ENCODE data around the gene ATXN1L.
"Not testable (repeated sequence)": the region's sequence is repeated elsewhere in the genome, so short reads cannot be mapped to it uniquely, and the experiment has no call there.

Gene ATXN1L

GRCh38 chr16:71852158-71852557 is 6.4 kb downstream of the ATXN1L start:
- no peak for DNase-seq (ENCODE audit: low spot score)

GRCh38 chr16:71852561-71852960 is 6.8 kb downstream of the ATXN1L start:
- DNase-seq (ENCODE audit: low spot score): no peak

GRCh38 chr16:71853413-71853812 is 7.6 kb downstream of the ATXN1L start:
- DNase-seq (ENCODE audit: low spot score): no peak

- DNase-seq (ENCODE audit: low spot score): no peak
Observed at GRCh38 chr16:71854369-71854948, 8.7 kb downstream of the ATXN1L start.

- DNase-seq (ENCODE audit: low spot score): no peak
Observed at GRCh38 chr16:71855937-71856662, 10.3 kb downstream of the ATXN1L start.

DNA sequence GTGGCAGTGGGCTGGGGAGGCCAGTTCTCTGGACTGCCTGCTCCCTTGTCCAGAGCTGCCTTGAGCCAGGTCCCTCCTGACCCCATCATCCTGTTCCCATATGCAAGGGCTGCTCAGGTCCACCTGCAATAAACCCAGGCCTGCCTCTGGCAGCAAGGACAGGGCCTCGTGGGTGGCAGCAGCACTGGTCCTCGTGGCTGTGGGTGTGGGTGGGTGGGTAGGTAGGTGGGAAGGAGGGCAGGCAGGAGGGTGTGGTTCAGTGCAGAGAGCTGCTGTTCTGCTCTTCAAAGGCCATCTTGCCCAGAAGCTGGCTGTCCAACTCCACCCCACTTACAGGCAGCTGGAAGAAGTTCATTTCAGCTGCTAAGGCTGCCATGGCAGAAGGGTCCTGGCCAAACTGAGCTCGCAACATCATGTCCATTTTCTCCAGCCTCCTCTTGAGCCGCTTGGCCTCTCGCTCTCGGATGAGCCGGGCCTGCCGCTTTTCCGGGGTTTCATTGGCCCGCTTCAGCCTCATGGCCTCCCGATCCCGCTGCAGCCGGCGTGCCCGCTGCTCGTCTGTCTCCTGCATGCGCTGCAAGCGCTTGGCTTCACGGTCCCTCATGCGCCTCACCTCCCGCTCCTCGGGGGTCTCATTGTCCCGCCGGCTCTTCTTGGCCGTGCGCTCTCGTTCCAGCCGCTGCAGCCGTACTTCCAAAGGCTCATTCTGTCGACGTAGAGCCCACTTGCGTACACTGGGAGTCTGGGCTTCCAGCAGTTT is 14.2 kb downstream of the ATXN1L start:
- no peak for DNase-seq (ENCODE audit: low spot score)

DNA sequence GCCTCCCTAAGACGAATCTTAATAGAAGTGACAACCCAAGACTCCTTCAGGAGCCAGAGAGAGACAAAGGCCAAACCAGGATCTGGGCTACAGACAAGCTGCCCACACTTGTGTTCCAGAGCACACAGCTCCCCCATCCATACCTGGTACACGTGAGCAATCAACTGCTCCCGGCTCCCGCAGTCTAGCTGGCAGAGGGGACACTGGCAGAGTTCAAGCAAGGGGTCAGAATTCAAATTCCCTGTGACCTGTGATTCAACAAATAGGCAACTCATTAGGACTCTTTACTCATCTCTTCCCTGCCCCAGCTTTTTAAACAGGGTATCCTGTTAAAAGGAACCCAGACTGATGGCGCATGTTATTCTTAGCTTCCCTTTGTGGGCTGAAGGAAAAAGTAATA is 18.2 kb downstream of the ATXN1L start:
- DNase-seq (ENCODE audit: low spot score): no peak

DNA sequence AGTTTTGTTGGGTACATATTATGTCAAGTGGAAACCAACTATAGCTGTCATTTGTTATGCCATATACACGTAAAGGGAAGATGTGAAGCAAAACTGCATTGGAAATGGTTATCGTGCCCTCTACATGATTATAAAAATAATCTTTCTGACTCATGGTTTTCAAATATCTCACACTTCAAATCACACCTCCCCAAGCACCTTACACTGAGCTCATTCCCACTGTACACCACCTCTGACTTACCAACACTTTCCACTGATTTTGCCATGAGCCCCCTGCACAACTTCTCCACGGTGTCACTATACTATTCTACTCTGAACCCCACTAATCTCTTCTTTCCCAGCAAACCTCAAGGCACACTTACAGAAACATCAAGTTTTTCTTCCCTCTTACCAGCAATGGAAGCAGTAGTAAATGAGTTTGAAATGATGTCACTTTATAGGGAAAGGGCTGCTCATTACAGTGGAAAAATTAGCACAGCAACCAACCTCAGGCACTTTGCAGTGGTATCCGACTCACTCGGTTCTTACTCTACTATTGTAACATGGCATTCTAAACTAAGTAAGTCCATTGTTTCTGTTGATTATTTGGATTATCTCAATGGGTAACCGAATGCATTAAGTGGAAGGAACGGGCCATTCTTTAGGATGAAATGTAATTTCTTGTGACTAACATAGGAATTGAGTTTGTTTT is 19.5 kb downstream of the ATXN1L start:
- no peak for DNase-seq (ENCODE audit: low spot score)

DNA sequence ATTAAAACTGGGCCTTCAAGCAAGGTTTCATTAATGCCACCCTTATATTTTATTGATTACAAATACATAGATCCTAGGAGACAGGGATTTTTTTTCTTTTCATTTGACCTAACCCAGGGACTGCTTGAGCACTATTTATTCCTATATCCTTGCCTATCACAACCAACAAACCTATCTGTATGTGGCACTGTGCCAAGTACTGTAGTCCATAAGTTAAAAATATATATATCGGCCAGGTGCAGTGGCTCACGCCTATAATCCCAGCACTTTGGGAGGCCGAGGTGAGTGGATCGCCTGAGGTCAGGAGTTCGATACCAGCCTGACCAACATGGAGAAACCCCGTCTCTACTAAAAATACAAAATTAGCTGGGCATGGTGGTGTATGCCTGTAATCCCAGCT is 21.4 kb downstream of the ATXN1L start:
- DNase-seq (ENCODE audit: low spot score): not testable (repeated sequence)

GRCh38 chr16:71867939-71868338 is 22.2 kb downstream of the ATXN1L start:
- DNase-seq (ENCODE audit: low spot score): no peak

GRCh38 chr16:71869089-71869488 is 23.3 kb downstream of the ATXN1L start:
- DNase-seq (ENCODE audit: low spot score): no peak

- DNase-seq (ENCODE audit: low spot score): no peak
Observed at GRCh38 chr16:71870818-71871217, 25.0 kb downstream of the ATXN1L start.

- no peak for DNase-seq (ENCODE audit: low spot score)
Observed at GRCh38 chr16:71873199-71873598, 27.4 kb downstream of the ATXN1L start.

DNA sequence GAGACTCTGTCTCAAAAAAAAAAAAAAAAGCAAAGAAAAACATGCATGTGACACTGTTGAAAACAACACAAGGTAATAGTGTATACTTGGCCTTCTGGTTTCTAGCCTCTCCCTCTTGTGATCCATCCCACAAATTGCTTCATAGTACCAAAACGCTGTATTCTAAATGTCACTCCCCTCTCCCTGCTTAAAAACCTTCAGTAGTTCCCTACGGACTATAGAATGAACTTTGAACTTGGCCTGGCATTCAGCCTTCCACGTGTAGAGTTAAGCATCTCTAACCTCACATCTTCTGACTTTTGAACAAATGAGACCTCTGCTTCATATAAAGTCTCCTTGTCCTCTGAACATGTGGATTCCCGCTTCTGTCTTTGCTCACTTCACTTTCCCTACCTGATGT is 33.1 kb downstream of the ATXN1L start:
- DNase-seq (ENCODE audit: low spot score): no peak

DNA sequence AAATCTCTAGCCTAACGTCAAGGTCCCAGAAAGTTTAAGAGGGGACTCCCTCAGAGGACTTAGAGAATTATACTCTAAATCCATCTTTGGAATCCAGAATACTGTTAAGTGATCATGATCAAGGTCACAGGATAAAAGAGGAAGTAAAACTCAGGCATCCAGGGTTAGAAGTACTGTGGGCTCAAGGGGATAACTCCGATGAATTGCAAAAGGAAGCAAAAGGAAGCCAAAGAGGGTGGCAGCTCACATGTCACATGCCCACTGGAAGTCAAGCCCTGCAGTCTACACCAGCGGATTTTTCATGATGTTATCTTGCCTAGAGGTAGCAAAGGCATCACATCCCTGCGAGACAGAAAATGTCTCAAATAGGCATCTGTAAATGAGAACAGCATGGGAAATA is 34.4 kb downstream of the ATXN1L start:
- DNase-seq (ENCODE audit: low spot score): no peak

DNA sequence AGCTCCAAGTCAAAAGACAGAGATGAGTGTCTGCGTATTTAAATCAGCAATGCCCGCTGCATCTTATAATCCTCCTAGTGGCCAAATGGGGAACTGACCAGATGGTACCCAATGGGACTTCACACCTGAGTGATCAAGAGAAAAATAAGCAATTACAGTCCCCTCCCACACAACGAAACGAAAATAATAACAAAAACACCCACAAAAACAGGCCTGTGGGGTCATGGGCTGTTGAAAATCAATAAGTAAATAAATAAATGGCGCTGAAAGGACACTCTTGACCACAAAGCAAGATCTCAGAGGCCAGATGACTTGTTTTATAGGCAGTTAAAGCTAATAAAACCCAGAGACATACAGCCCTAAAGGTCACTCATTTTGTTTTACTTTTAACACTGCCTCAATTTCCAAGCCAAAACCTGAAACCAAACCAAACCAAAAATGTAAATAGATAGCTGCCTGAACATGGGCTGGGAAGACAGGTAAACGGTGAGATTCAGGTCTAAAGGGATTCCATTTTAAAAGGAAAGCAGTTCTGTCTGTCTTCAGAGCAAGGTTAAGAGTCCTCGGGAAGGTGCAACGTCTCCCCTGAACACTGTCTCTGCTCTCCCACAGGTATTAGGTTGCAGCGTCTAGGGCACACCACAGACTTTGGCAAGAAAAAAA is 36.9 kb downstream of the ATXN1L start:
- peak; percentile 65 for DNase-seq (ENCODE audit: low spot score)

GRCh38 chr16:71883168-71883848 is 37.5 kb downstream of the ATXN1L start:
- DNase-seq (ENCODE audit: low spot score): peak; percentile 76

- DNase-seq (ENCODE audit: low spot score): peak; percentile 97
Observed at GRCh38 chr16:71883849-71884638, 38.3 kb downstream of the ATXN1L start, which contains the start of gene ZNF821. Gene ZNF821 (minus strand): TSS chr16:71884182. CDS start chr16:71879946, 4,236 bp downstream.

GRCh38 chr16:71885261-71885650 is 39.5 kb downstream of the ATXN1L start:
- no peak for DNase-seq (ENCODE audit: low spot score)

DNA sequence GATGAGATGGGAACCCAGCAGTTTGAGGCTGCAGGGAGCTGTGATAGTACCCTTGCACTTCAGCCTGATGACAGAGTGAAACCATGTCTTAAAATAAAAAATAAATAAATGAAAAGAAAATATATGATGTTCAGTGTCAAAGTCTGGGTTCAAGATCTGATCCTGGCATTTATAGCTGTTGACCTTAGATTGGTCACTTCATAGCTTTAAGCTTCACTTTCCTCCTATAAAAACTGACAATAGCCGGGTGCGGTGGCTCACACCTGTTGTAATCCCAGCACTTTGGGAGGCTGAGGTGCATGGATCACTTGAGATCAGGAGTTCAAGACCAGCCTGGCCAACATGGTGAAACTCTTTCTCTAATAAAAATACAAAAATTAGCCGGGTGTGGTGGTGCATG is 43.4 kb downstream of the ATXN1L start:
- no peak for DNase-seq (ENCODE audit: low spot score)

- DNase-seq (ENCODE audit: low spot score): no peak
Observed at GRCh38 chr16:71893888-71894228, 48.1 kb downstream of the ATXN1L start.

All from D341Med (cell line).